ENCODE data around the gene DPRX. TPM values are rescaled to one million over a fixed set of nuclear protein-coding genes. Genes with fewer than 3 reads are reported as not detected.

The DPRX gene
- polyA plus RNA-seq (2011; rRNA removed): not detected in 2 replicates
- not detected in 2 replicates for polyA minus RNA-seq (2011; rRNA and poly(A)+ RNA removed)

DNA sequence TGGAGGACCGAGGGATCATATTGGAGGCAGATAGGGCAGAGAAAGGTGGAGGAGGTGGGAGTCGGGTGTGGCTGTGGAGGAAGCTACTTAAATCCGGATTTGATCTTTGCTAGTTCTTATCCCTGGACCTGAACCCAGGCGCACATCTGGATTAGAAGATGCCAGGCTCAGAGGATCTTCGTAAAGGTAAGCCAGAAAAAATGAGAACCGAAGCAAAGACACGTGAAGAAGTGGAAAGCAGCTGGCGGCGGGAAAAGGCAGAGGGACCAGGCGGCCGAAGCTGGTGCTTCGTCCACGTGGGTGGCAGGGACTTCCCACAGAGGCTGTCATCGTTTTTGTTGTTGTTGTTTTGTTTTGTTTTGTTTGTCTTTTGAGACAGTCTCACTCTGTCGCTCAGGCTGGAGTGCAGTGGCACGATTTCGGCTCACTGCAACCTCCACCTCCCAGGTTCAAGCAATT is at the start of gene DPRX:
Gene DPRX, plus strand, starts transcription at position 51 of the 459 bp plus-strand sequence. Its CDS starts 108 bp downstream, at position 159.
- Histone ChIP-seq H3K27ac (ENCODE audit: low read depth, low read length) (no peak within 1 kb of the TSS), H3K9me3 (ENCODE audit: control insufficient read depth, insufficient read depth, low read length) (peaks cover 62% of the 10 kb centered on the region), H3K27me3 (ENCODE audit: control insufficient read depth, insufficient read depth, low read length) (no peaks in the 10 kb centered on the region), H3K4me3 (ENCODE audit: low read depth, low read length) (no peak within 1 kb of the TSS)
- ChIA-PET CTCF (no interaction called here), POLR2A (no interaction called here)
- TF ChIP-seq, protein P1, sequence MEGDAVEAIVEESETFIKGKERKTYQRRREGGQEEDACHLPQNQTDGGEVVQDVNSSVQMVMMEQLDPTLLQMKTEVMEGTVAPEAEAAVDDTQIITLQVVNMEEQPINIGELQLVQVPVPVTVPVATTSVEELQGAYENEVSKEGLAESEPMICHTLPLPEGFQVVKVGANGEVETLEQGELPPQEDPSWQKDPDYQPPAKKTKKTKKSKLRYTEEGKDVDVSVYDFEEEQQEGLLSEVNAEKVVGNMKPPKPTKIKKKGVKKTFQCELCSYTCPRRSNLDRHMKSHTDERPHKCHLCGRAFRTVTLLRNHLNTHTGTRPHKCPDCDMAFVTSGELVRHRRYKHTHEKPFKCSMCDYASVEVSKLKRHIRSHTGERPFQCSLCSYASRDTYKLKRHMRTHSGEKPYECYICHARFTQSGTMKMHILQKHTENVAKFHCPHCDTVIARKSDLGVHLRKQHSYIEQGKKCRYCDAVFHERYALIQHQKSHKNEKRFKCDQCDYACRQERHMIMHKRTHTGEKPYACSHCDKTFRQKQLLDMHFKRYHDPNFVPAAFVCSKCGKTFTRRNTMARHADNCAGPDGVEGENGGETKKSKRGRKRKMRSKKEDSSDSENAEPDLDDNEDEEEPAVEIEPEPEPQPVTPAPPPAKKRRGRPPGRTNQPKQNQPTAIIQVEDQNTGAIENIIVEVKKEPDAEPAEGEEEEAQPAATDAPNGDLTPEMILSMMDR (IDR thresholded peaks at IDR 0.05; ENCODE audit: low read depth, low read length): no peak
- DNase-seq (ENCODE audit: low read depth, low spot score): no peak

GRCh38 chr19:53583181-53583580 is 48.6 kb upstream of the DPRX start:
- DNase-seq (ENCODE audit: low read depth, low spot score): no peak
- CTCF ChIA-PET: no interaction called here
- POLR2A ChIA-PET: no interaction called here
- TF ChIP-seq, protein P1 (IDR thresholded peaks at IDR 0.05; ENCODE audit: low read depth, low read length): no peak
- H3K9me3 ChIP-seq (ENCODE audit: control insufficient read depth, insufficient read depth, low read length): peaks cover 57% of the 10 kb centered on the region
- H3K27me3 ChIP-seq (ENCODE audit: control insufficient read depth, insufficient read depth, low read length): no peaks in the 10 kb centered on the region
- H3K4me3 ChIP-seq (ENCODE audit: low read depth, low read length): no peak overlapping the region
- H3K27ac ChIP-seq (ENCODE audit: low read depth, low read length): no peak overlapping the region

DNA sequence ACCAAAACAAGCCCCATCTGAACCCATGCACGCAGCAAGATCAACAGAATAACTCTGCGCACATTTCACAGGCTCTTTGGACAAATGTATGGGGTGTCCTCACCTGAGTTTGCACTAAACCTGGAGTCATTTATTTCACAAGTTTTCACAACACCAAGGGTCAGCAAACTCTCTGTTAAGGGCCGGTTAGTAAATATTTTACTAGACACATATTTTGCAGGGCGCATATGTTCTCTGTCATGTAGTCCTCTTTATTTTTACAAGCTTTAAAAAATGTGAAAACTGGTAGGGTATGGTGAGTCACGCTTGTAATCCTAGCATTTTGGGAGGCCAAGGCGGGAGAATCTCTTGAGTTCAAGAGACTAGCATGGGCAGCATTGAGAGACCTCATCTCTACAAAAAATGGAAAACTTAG is 45.5 kb upstream of the DPRX start:
- no peaks in the 10 kb centered on the region for H3K27me3 ChIP-seq (ENCODE audit: control insufficient read depth, insufficient read depth, low read length)
- H3K4me3 ChIP-seq (ENCODE audit: low read depth, low read length): no peak overlapping the region
- peaks cover 53% of the 10 kb centered on the region for H3K9me3 ChIP-seq (ENCODE audit: control insufficient read depth, insufficient read depth, low read length)
- TF ChIP-seq, protein P1 (IDR thresholded peaks at IDR 0.05; ENCODE audit: low read depth, low read length): no peak
- no peak overlapping the region for H3K27ac ChIP-seq (ENCODE audit: low read depth, low read length)
- no peak for DNase-seq (ENCODE audit: low read depth, low spot score)
- CTCF ChIA-PET: no interaction called here
- POLR2A ChIA-PET: no interaction called here

DNA sequence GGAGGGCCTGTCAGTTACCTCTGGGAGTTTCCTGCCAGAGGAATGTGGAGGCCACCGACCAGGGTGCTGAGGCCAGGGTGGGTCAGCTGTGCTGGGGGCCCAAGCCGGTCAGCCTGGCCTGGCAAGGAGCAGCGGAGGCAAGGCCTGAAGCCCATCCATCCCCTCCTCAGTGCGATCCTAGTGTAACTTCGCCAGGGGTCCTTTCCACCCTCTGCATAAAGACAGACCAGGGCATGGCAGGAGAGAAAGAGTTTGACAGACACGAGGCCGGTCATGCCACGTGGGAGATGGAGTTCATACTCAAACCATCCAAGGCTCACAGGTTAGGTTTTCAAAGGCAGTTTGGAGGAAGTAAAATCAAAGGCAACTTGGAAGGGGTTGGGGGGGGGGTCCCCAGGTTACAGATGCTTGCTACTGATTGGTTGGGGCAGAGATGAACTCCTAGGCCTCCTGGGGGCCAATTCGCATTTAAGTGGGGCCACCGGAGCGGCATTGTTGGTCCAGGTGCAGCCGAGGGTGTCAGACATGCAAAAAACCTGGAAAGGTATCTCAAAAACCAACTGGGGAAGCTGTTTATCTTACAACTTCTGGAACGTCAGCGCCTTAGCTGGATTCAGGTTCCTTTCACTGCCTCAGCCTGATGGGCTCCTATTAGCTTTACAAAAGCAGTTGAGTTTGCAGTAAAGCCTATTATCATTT is 36.8 kb upstream of the DPRX start:
- no peak overlapping the region for H3K4me3 ChIP-seq (ENCODE audit: low read depth, low read length)
- ChIA-PET POLR2A (no interaction called here), CTCF (no interaction called here)
- H3K9me3 ChIP-seq (ENCODE audit: control insufficient read depth, insufficient read depth, low read length): peaks cover 53% of the 10 kb centered on the region
- H3K27ac ChIP-seq (ENCODE audit: low read depth, low read length): no peak overlapping the region
- TF ChIP-seq, protein P1 (IDR thresholded peaks at IDR 0.05; ENCODE audit: low read depth, low read length): no peak
- no peaks in the 10 kb centered on the region for H3K27me3 ChIP-seq (ENCODE audit: control insufficient read depth, insufficient read depth, low read length)
- DNase-seq (ENCODE audit: low read depth, low spot score): no peak

GRCh38 chr19:53595510-53595867 is 36.3 kb upstream of the DPRX start:
- DNase-seq (ENCODE audit: low read depth, low spot score): no peak
- ChIA-PET POLR2A (no interaction called here), CTCF (no interaction called here)
- Histone ChIP-seq H3K4me3 (ENCODE audit: low read depth, low read length) (no peak overlapping the region), H3K27ac (ENCODE audit: low read depth, low read length) (no peak overlapping the region), H3K27me3 (ENCODE audit: control insufficient read depth, insufficient read depth, low read length) (no peaks in the 10 kb centered on the region), H3K9me3 (ENCODE audit: control insufficient read depth, insufficient read depth, low read length) (peaks cover 49% of the 10 kb centered on the region)
- TF ChIP-seq, protein P1 (IDR thresholded peaks at IDR 0.05; ENCODE audit: low read depth, low read length): no peak
